GM18867 (cell line): ENCODE measurements around the gene UNC79.

Experiments used
- ATAC-seq: cut with Tn5 transposase; IDR thresholded peaks from one replicate; pipeline ENCODE4 v1.9.1; 2021; ENCODE audit warnings: mild to moderate bottlenecking, moderate library complexity; ENCODE audit not compliant: unreplicated experiment

Gene UNC79

GRCh38 chr14:93723001-93723400, 292.3 kb downstream of the UNC79 start:
- ATAC-seq: no peak

- no peak for ATAC-seq
Measured at GRCh38 chr14:93725002-93725582, 294.4 kb downstream of the UNC79 start.

- ATAC-seq: no peak
Measured at GRCh38 chr14:93725993-93726392, 295.3 kb downstream of the UNC79 start.

- no peak for ATAC-seq
Measured at GRCh38 chr14:93727039-93727740, 296.5 kb downstream of the UNC79 start.

GRCh38 chr14:93727917-93728650, 297.3 kb downstream of the UNC79 start:
- no peak for ATAC-seq

- no peak for ATAC-seq
Measured at GRCh38 chr14:93728651-93729016, 297.9 kb downstream of the UNC79 start.

GRCh38 chr14:93729993-93730392, 299.3 kb downstream of the UNC79 start:
- ATAC-seq: no peak

GRCh38 chr14:93731753-93732152, 301.0 kb downstream of the UNC79 start:
- ATAC-seq: no peak

GRCh38 chr14:93732524-93732923, 301.8 kb downstream of the UNC79 start:
- no peak for ATAC-seq

GRCh38 chr14:93733231-93733630, 302.5 kb downstream of the UNC79 start:
- no peak for ATAC-seq

GRCh38 chr14:93733631-93734030, 302.9 kb downstream of the UNC79 start:
- no peak for ATAC-seq

GRCh38 chr14:93734086-93734822, 303.5 kb downstream of the UNC79 start:
- ATAC-seq: no peak

GRCh38 chr14:93735206-93735605, 304.5 kb downstream of the UNC79 start:
- ATAC-seq: no peak

- no peak for ATAC-seq
Measured at GRCh38 chr14:93736378-93737014, 305.8 kb downstream of the UNC79 start.

GRCh38 chr14:93737634-93738033, 306.9 kb downstream of the UNC79 start:
- ATAC-seq: no peak

GRCh38 chr14:93741556-93742230, 311.0 kb downstream of the UNC79 start:
- no peak for ATAC-seq

- ATAC-seq: no peak
Measured at GRCh38 chr14:93742761-93743160, 312.0 kb downstream of the UNC79 start.

- no peak for ATAC-seq
Measured at GRCh38 chr14:93743270-93744060, 312.7 kb downstream of the UNC79 start.

GRCh38 chr14:93744176-93744575, 313.4 kb downstream of the UNC79 start:
- ATAC-seq: no peak

GRCh38 chr14:93744876-93745275, 314.1 kb downstream of the UNC79 start:
- ATAC-seq: no peak
